ENCODE results near the gene PTPRN2. TPM values are rescaled to one million over a fixed set of nuclear protein-coding genes. Genes with fewer than 3 reads are reported as not detected.

The PTPRN2 gene
- total RNA-seq, 1 donor from 2014 or later = 1.2 TPM

DNA sequence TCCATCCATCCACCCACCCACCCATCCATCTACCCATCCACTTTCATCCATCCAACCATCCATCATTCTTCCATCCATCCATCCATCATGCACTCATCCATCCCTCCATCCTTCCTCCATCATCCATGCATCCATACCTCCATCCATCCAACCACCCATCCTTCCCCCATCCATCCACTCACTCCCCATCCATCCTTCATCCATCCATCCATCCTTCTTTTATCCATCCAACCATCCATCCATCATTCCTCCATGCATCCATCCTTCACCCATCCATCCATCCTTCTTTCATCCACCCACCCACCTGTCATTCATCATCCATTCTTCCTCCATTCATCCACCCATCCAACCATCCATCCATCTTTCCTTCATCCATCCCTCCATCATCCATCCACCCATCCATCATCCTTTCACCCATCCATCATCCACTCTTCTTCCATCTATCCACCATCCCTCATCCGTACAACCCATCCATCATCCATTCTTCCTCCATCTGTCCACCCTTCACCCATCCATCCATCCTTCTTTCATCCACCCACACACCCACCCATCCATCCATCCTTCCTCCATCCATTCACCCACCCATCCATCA is 822.6 kb downstream of the PTPRN2 start:
- no peak for DNase-seq (ENCODE audit: low read depth)

DNA sequence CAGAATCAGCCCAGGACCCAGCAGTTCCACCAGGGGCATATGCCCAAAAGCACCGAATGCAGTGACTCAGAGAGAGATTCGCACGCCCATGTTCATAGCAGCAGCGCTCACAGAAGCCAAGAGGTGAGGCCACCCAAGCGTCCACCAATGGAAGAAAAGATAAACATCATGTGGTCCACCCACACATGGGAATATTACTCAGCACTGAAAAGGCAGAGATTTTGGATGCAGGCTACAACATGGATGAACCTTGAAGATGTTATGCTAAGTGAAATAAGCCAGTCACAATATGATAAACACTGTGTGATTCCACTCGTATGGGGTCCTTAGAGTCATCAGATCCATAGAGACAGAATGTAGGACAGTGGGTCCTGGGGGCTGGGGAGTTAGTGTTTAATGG is 823.4 kb downstream of the PTPRN2 start:
- no peak for DNase-seq (ENCODE audit: low read depth)

GRCh38 chr7:157763279-157764000 is 824.2 kb downstream of the PTPRN2 start:
- no peak for DNase-seq (ENCODE audit: low read depth)

DNA sequence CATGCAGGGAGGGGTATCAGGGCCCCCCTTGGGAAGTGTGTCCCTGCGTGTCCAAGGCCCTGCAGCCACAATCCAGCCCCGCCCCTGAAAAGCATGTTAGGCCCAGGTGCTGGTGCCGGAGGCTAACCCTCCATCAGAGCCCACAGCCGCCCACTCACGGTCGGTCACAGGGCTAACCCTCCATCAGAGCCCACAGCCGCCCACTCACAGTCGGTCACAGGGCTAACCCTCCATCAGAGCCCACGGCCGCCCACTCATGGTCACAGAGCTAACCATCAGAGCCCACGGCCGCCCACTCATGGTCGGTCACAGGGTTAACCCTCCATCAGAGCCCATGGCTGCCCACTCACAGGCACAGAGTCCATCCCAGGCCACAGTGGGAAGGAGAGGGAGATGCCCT is 824.8 kb downstream of the PTPRN2 start:
- no peak for DNase-seq (ENCODE audit: low read depth)

GRCh38 chr7:157760004-157760730 is 827.5 kb downstream of the PTPRN2 start:
- DNase-seq (ENCODE audit: low read depth) = no peak

DNA sequence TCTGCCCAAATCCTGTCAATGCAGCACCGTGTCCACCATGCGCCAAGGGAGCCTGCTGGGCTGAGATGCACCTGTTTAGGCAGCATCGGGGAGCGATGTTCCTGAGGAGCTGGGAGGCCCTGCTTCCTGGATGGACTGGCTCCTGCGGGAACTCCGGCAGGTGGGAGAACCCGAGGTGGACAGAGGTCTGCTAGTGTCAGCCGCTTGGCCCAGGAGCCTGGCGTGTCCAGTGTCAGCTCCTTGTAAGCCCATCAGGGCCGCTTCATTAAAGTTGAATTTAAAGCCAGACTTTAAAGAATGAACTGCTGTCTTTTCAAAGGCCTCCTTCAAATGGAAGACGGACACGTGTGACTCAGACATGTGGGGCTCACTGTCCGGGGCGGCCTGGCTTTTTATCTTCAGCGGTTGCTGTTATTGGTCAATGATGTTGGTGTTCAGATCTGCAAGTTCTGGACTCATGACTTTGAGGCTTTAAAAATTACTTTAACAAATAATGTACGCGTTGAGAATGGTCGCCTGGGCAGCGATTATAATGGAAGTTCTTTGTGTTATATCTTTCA is 828.3 kb downstream of the PTPRN2 start:
- no peak for DNase-seq (ENCODE audit: low read depth)

DNA sequence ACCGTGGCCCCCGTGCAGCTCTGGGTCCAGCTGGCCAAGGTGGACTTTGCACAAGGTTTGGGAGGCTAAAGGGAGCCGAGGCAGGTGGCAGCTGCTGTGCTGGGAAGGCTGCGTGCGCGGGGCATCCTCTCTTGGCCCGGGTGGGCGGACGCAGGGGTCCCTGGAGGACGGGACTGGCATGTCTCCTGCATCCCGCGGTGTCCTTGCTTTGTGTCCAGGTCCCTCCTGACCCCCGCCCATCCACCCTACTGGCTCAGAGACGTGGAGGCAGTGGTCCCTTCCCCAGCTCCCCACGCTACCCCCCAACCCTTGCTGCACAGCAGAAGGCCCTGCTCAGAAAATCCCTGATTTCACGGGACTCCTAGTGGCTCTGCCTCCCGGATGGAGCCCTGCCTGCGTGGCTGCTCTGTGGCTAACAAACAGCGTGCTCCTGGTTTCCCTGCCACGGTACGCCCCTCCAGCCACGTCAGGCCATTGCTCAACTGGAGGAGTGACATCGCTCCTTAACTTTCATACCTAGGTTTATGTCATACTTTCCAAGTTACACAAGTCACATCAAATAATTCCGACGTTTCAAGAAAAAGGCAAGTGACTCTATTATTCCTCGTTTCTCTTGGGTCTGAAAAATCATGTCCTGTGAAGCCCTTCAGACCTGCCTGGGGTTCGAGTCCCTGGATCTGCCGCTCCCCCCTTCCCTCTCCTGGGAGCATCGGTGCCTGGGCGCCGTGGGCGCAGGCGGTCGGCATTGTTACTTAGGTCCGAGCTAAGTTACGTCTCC is 829.0 kb downstream of the PTPRN2 start:
- no peak for DNase-seq (ENCODE audit: low read depth)

DNA sequence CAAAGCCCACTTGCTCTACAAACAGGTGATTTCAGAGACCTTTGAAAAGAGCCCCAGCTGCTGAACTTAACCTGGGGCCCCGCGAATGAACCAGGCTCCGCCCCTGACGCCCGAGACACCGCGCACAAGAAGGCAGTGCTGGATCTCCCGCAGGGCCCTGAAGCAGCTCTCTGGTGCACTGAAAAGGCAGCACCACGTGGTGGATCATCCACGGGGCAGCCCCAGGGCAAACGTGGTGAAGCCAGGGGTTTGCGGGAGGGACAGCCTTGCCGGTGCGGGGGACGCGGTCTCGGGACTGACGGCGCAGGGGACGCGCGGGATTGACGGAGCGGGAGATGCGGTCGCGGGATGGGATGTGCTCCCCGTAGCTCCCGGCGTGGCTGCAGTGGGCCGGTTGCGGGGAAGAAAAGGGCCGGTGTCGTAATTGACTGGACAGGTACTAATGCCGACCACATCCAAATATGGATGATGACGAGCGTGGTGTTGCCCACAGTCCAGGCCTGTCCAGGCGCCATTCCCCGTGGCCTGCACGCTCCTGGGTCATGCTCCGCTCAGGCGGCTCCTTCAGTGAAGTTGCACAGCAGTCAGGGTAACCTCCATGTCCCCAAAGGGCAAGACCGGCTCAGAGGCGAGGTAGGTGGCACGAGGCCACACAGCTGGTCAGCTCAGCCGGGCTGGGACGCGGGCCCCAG is 829.7 kb downstream of the PTPRN2 start:
- DNase-seq (ENCODE audit: low read depth) = no peak

DNA sequence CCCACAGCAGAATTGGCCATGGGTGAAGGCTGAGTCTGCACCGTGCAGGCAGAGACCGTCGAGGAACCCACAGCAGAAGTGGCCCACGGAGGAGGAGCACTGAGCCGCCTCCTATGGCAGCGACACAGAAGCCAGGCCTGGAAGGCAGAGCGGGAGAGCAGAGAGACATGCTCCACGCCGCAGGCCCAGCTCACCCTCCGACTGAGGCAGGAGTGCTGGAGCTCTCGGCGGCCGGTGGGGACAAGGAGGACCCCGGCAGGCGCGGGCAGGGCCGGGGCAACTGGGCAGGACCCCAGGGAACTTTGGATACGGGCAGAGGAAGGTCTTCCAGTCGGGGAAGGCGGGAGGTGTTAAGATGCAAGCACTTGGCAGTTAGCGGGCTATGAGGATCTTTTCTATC is 830.4 kb downstream of the PTPRN2 start:
- DNase-seq (ENCODE audit: low read depth) = no peak

DNA sequence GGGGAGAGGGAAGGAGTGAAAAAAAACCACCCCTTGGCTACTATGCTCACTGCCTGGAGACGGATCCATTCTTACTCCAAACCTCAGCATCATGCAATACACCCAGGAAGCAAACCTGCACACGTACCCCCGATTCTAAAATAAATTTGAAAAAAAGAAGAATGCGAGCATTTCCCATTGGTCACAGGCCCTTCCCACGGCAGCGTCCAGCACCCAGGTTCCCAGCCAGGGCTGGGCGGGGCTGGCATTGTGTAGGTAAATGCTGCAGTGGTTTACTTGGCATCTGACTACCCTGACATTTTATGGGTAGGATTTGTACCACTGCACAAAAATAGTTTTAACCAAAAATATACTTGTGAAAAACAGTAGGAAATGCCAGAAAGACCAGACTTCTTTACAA is 831.9 kb downstream of the PTPRN2 start:
- DNase-seq (ENCODE audit: low read depth) = no peak

GRCh38 chr7:157754416-157754790 is 833.2 kb downstream of the PTPRN2 start:
- DNase-seq (ENCODE audit: low read depth) = no peak

DNA sequence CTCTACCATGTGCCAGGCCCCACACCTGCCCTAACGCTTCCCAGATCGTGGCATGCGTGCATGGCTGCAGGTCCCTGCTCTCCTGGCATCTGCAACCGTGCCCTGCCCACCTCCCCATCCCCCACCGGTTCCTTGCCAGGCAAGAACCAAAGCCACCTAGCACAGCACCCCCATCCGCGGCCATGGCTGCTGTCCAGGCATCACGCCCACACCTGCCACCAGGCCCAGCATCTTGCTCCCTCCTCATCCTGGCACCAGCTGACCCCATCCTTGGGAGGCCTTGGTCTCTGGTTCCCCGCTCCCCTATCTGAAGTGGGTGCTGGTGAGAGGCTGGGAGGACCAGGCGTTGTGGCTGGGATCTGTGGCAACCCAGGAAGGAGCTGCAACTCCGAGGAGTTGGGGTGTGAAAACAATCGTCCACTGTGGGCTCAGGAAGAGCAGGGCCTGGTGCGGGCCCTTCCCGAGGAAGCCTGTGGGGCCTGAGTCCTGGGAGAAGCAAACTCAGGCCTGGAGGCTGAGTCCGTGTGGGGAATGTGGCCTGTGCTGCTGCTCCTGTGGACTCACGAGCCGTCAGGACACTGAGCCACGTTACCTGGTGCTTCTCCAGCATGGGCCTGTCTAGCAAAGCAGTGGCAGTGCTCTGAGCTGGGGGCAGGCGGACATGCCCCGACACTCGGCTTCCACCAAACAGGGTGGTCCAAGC is 833.8 kb downstream of the PTPRN2 start:
- no peak for DNase-seq (ENCODE audit: low read depth)

- DNase-seq (ENCODE audit: low read depth) = no peak
Observed at GRCh38 chr7:157752832-157753291, 834.8 kb downstream of the PTPRN2 start.

DNA sequence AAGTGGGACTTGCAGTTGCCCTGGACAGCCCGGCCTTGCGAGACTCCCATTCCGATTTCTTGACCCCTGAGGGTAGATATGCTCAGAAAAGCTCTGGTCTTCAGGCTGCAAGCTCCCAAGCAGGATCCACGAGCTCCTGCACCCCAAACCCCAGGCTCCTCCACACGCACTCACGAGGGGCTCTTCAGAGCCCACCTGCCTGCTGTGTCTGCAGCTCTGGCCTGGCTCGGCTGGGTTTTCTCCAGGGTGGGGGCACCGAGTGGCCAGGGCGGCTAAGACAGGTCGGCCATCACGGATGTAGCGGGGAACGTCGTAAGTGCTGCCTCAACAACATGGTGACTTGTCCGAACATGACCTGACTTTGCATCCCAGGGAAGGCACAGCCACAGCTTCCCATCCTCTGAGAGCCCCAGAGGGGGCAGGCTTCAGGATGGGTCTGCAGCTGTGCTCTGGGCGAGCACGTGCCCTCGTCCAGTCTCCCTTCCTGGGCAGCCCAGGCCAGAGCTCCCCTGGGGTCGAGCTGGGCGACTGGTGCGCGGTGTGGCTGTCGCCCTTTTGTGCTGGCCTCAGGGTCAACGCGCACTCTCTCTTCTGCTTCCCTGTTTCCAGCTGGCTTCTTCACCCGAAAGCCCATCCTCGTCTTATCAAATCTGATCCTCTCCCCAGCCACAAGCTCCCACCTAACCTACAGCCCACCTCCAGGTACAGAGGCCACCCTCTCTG is 835.5 kb downstream of the PTPRN2 start:
- DNase-seq (ENCODE audit: low read depth) = no peak

GRCh38 chr7:157751406-157751805 is 836.2 kb downstream of the PTPRN2 start:
- no peak for DNase-seq (ENCODE audit: low read depth)

DNA sequence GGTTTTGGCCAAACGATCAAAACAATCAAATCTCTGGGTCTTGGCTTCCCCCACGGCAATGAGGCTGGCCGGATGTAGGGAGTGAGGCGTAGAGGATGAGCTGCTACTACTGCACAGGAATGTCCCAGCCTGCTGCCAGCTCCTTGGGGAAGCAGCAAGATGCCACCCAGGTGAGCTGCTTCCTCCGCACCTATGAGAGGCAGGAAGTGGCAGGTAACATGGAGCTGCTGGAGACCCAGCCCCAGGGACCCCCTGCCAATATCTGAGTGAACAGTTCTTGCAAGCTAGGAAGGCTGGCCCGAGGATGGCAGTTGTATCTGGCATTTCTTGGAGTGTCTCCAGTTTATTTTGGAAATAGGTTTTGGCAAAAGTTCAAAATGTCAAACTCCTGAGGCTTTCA is 837.3 kb downstream of the PTPRN2 start:
- DNase-seq (ENCODE audit: low read depth) = no peak

GRCh38 chr7:157745721-157746709 is 841.6 kb downstream of the PTPRN2 start:
- DNase-seq (ENCODE audit: low read depth) = no peak

- DNase-seq (ENCODE audit: low read depth) = no peak
Observed at GRCh38 chr7:157744786-157745601, 842.6 kb downstream of the PTPRN2 start.
